B cell (primary cell): Measurements from ENCODE around the gene CPA5. TPM values are rescaled to one million over a fixed set of nuclear protein-coding genes. Genes with fewer than 3 reads are reported as not detected.

Source experiments
- ATAC-seq: fragments of 200-7000 bp; cut with Tn5 transposase; one replicate; pipeline ENCODE4 v1.10.0; 2021; ENCODE audit warnings: low read depth, mild to moderate bottlenecking, moderate number of reproducible peaks, moderate library complexity
- CTCF ChIA-PET: fragments of 350-600 bp; sonication (Branson Sonifier 250); formaldehyde crosslinking; loops from one replicate; lab custom pipeline; 2021; ENCODE audit warnings: antibody characterized with exemption, inconsistent platforms; lab: Charles Lee
- POLR2A ChIA-PET: fragments of 350-600 bp; sonication (Branson Sonifier 250); formaldehyde crosslinking; loops from one replicate; lab custom pipeline; 2021; ENCODE audit warnings: antibody characterized with exemption; lab: Charles Lee
- DNase-seq: peaks from one replicate; pipeline ENCODE4 v3.0.0; 2013
- H2AFZ ChIP-seq: 2 replicates; pipeline ENCODE4 v1.6.1; 2012; ENCODE audit warnings: mild to moderate bottlenecking, low read depth, low read length; ENCODE audit not compliant: insufficient read depth, poor library complexity, severe bottlenecking
- H3K27ac ChIP-seq, 2 donors: 1 replicate in 1 of 2; 2 replicates in 1 of 2; pipeline ENCODE4 v1.5.1; 2012 to 2013; ENCODE audit warnings: low read length in 2 of 2, mild to moderate bottlenecking in 2 of 2, moderate library complexity in 1 of 2
- H3K27me3 ChIP-seq, 4 experiments: fragments of 200-600 bp in 1 of 4; sonication (generic) in 1 of 4; replicated peaks in 1 of 4; 1 replicate in 2 of 4; 2 replicates in 2 of 4; pipeline versions ENCODE4 v1.6.1 to v1.7.0; 2013 to 2016; ENCODE audit warnings: low read length in 3 of 4, mild to moderate bottlenecking in 2 of 4, mixed read lengths in 1 of 4, moderate library complexity in 1 of 4; ENCODE audit not compliant: insufficient read depth in 4 of 4, control insufficient read depth in 3 of 4; ENCODE audit errors: control extremely low read depth in 1 of 4
- H3K36me3 ChIP-seq, 2 experiments: replicated peaks in 1 of 2; 1 replicate in 1 of 2; 2 replicates in 1 of 2; pipeline versions ENCODE4 v1.6.1 to v1.7.1; 2013; ENCODE audit warnings: low read length in 1 of 2; ENCODE audit not compliant: insufficient read depth in 2 of 2, control insufficient read depth in 1 of 2; ENCODE audit errors: control extremely low read depth in 1 of 2, extremely low read depth in 1 of 2
- H3K4me1 ChIP-seq, 2 donors: fragments of 200-600 bp in 1 of 2; sonication (generic) in 1 of 2; 1 replicate in 1 of 2; 2 replicates in 1 of 2; pipeline versions ENCODE4 v1.5.1 to v1.6.1; 2013 to 2017; ENCODE audit warnings: low read length in 2 of 2; ENCODE audit not compliant: control insufficient read depth in 2 of 2, insufficient read depth in 2 of 2
- H3K4me2 ChIP-seq: replicated peaks from 2 replicates; pipeline ENCODE3; 2012; ENCODE audit warnings: mild to moderate bottlenecking, low read depth, low read length; ENCODE audit not compliant: poor library complexity, severe bottlenecking
- H3K4me3 ChIP-seq, 5 experiments: fragments of 200-600 bp in 1 of 5; sonication (generic) in 1 of 5; 1 replicate in 3 of 5; 2 replicates in 2 of 5; pipeline versions ENCODE4 v1.5.1 to v1.7.0; 2011 to 2016; ENCODE audit warnings: low read length in 4 of 5, mild to moderate bottlenecking in 4 of 5, low read depth in 2 of 5, control low read depth in 1 of 5, moderate library complexity in 1 of 5; ENCODE audit not compliant: insufficient read depth in 1 of 5; ENCODE audit errors: control extremely low read depth in 1 of 5, extremely low read depth in 1 of 5
- H3K79me2 ChIP-seq: fragments of 200-600 bp; sonication (generic); one replicate; pipeline ENCODE4 v1.6.0; 2016; ENCODE audit warnings: low read length; ENCODE audit not compliant: control insufficient read depth, insufficient read depth
- H3K9ac ChIP-seq: fragments of 200-600 bp; sonication (generic); 2 replicates; pipeline ENCODE4 v1.6.1; 2017; ENCODE audit warnings: mild to moderate bottlenecking, low read length, moderate library complexity
- H3K9me3 ChIP-seq, 3 donors: one replicate each; pipeline versions ENCODE4 v1.6.1 to v1.7.1; 2013; ENCODE audit warnings: low read length in 2 of 3; ENCODE audit not compliant: control insufficient read depth in 2 of 3, insufficient read depth in 1 of 3; ENCODE audit errors: control extremely low read depth in 1 of 3
- H4K20me1 ChIP-seq: 2 replicates; pipeline ENCODE4 v1.6.0; 2012; ENCODE audit warnings: mild to moderate bottlenecking, low read length; ENCODE audit not compliant: insufficient read depth, control insufficient read depth, poor library complexity, severe bottlenecking
- H3K27ac Mint-ChIP-seq: one replicate; pipeline ENCODE4 v1.8.0; 2021; ENCODE audit warnings: mixed read lengths
- H3K27me3 Mint-ChIP-seq: one replicate; pipeline ENCODE4 v1.8.0; 2021; ENCODE audit warnings: mixed read lengths
- H3K4me1 Mint-ChIP-seq: one replicate; pipeline ENCODE4 v1.8.0; 2021; ENCODE audit warnings: mixed read lengths
- H3K4me3 Mint-ChIP-seq: one replicate; pipeline ENCODE4 v1.8.0; 2021; ENCODE audit warnings: mixed read lengths
- H3K9me3 Mint-ChIP-seq: one replicate; pipeline ENCODE4 v1.8.0; 2022; ENCODE audit warnings: mixed read lengths; ENCODE audit not compliant: insufficient read depth
- EZH2 ChIP-seq: IDR thresholded peaks from 2 replicates; pipeline ENCODE4 v1.6.1; 2012; ENCODE audit warnings: borderline replicate concordance, low read depth, mild to moderate bottlenecking, moderate library complexity, low read length; ENCODE audit not compliant: insufficient read depth, poor library complexity, severe bottlenecking
- WGBS: methylation state at CpG from one replicate; pipeline ENCODE4 v1.1.5; 2013; ENCODE audit warnings: missing lambda C conversion rate; ENCODE audit not compliant: insufficient coverage; 5-methylcytosine and 5-hydroxymethylcytosine counted together
- intact Hi-C: fragments of 100-400 bp; cut with micrococcal nuclease; formaldehyde crosslinking; loops from one replicate; pipeline ENCODE4 v1.10.0; 2022
- polyA plus RNA-seq: library from polyadenylated mRNA; depleted of rRNA; stranded (reverse); fragments of >200 nt; gene quantifications from 2 replicates; pipeline ENCODE4 v1.2.3, GENCODE V29; 2012
- total RNA-seq, 2 donors: library from RNA; stranded (reverse); fragments of 120-200 nt in 1 of 2; gene quantifications; 1 replicate in 1 of 2; 2 replicates in 1 of 2; pipeline versions ENCODE4 v1.2.3 to v1.2.4, GENCODE V29; 2013 to 2022
- TF ChIP-seq, protein P1 (sequence below): fragments of 200-600 bp; IDR thresholded peaks from one replicate; pipeline ENCODE4 v1.8.0; 2022; ENCODE audit warnings: antibody characterized with exemption, mild to moderate bottlenecking

Gene CPA5
- total and polyA plus RNA-seq, 2 donors (not counting 1 experiment from before 2014, with no cell fraction given): not detected

DNA sequence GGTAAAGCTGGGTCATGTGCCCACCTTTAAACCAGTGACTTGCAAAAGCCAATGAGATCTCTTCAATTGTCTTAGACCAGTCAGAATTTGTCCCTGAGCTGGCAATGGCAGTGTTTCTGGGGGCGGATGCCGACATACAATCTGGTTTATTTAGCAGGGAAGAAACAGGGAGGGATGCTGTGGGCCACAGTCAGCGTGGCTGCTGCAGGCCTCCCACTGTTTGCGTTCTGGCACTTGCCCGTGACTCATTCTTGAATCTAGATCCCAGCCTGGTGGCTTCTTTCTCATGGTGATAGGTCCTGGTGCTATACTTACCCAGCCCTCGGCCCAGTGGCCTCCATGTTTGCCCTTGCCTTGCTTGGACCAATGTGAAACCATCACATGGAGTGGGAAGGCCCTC lies 32.6 kb downstream of the CPA5 start:
- WGBS: 88% methylated on average over 6 of the region's 6 CpGs
- Mint-ChIP-seq H3K9me3 (peaks cover 5% of the 10 kb centered on the region), H3K27ac (no peak overlapping the region), H3K4me3 (no peak overlapping the region), H3K27me3 (no peaks in the 10 kb centered on the region), H3K4me1 (no peaks in the 10 kb centered on the region)
- no peak overlapping the region for H3K9ac ChIP-seq
- ATAC-seq (no peak), DNase-seq (no peak)
- no peak overlapping the region for H2AFZ ChIP-seq
- intact Hi-C loops: no loop called here
- H3K4me1 ChIP-seq: no peaks in the 10 kb centered on the region
- TF ChIP-seq EZH2: no peak
- TF ChIP-seq, protein P1, sequence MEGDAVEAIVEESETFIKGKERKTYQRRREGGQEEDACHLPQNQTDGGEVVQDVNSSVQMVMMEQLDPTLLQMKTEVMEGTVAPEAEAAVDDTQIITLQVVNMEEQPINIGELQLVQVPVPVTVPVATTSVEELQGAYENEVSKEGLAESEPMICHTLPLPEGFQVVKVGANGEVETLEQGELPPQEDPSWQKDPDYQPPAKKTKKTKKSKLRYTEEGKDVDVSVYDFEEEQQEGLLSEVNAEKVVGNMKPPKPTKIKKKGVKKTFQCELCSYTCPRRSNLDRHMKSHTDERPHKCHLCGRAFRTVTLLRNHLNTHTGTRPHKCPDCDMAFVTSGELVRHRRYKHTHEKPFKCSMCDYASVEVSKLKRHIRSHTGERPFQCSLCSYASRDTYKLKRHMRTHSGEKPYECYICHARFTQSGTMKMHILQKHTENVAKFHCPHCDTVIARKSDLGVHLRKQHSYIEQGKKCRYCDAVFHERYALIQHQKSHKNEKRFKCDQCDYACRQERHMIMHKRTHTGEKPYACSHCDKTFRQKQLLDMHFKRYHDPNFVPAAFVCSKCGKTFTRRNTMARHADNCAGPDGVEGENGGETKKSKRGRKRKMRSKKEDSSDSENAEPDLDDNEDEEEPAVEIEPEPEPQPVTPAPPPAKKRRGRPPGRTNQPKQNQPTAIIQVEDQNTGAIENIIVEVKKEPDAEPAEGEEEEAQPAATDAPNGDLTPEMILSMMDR: no peak
- no peak overlapping the region for H3K4me3 ChIP-seq
- H3K4me2 ChIP-seq: no peak overlapping the region
- ChIA-PET POLR2A (no interaction called here), CTCF (no interaction called here)
- no peaks in the 10 kb centered on the region for H3K27me3 ChIP-seq
- no peaks in the 10 kb centered on the region for H3K36me3 ChIP-seq
- H3K27ac ChIP-seq: no peak overlapping the region
- H3K9me3 ChIP-seq: peaks cover 0 to 16% (median 0%) of the 10 kb centered on the region in 3 donors
- no peaks in the 10 kb centered on the region for H4K20me1 ChIP-seq
- no peaks in the 10 kb centered on the region for H3K79me2 ChIP-seq

DNA sequence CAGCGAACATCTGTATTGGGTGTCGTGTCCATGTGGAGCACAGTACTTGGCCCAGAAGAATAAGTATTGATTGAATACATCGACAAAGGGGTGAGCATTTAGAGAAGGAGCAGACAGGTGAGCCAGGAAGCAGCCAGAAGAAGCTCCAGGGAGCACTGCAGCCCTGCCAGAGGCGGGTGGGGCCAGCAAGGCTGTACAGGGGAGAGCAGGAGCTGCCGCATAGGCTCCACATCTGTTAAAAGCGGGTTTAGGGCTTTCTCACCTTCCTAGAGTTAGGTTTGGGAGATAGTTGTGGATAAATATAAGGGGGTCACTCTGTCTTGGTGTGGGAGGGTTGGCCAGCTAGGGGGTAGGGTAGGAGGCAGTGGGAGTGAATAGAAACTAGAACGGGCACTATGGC lies 34.4 kb downstream of the CPA5 start:
- no peaks in the 10 kb centered on the region for H3K27me3 Mint-ChIP-seq
- Histone ChIP-seq H3K4me1 (no peaks in the 10 kb centered on the region), H3K4me2 (no peak overlapping the region), H3K27me3 (no peaks in the 10 kb centered on the region), H3K9ac (no peak overlapping the region), H3K79me2 (no peaks in the 10 kb centered on the region), H3K4me3 (no peak overlapping the region), H4K20me1 (no peaks in the 10 kb centered on the region), H3K36me3 (no peaks in the 10 kb centered on the region), H2AFZ (no peak overlapping the region), H3K9me3 (peaks cover 0 to 19% (median 0%) of the 10 kb centered on the region in 3 donors), H3K27ac (no peak overlapping the region)
- DNase-seq: no peak
- ChIA-PET POLR2A (no interaction called here), CTCF (no interaction called here)
- no peak for TF ChIP-seq EZH2
- TF ChIP-seq, protein P1: no peak
- no peak overlapping the region for H3K4me3 Mint-ChIP-seq
- no peak overlapping the region for H3K27ac Mint-ChIP-seq
- WGBS: 96% methylated on average over 6 of the region's 7 CpGs
- ATAC-seq: no peak
- peaks cover 5% of the 10 kb centered on the region for H3K9me3 Mint-ChIP-seq
- intact Hi-C loops: no loop called here
- H3K4me1 Mint-ChIP-seq: no peaks in the 10 kb centered on the region
